Activated CD8-positive, alpha-beta memory T cell treated with anti-CD3 and anti-CD28 coated beads, Interleukin-2, amount 50 U/mL, for 24 hours (primary cell): Measurements from ENCODE around the gene RAB5IF.
"Not testable (repeated sequence)": the region's sequence is repeated elsewhere in the genome, so short reads cannot be mapped to it uniquely, and the experiment has no call there.

ENCODE experiments used
- DNase-seq: peaks from one replicate; pipeline ENCODE4 v3.0.0-alpha.2; 2020; ENCODE audit errors: extremely low read depth

RAB5IF gene

DNA sequence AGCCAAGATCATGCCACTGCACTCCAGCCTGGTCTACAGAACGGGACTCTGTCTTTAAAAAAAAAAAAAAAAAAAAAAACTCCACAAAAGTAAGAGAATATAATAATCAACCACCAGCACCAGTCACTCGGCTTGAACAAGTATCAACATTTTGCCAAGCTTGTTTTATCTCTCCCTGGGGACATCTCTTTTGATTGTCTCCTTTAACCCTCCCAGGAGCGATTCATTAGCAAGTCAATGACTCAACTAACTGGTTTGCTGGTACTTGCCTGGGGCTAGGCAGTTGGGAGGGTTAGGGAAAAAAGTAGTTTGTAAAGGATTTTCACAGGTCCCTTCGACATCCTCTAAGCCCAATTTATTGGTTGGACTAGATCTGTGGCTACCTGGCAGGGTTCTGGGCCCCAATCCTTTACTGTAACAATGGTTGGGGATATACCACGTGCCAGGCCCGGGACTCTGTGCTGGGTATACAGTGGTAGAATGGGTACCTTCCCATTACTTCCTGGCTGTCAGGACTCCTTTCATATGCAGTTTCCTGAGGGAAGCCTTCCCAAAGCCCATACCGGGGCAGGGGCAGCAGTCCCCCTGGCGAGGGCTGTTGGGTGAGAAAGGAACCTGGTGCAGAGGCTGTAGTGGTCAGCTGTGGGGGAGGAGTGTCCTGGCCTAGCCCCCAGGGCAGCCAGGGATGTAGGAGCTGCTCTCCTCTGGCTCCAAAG lies 20.0 kb upstream of the RAB5IF start:
- DNase-seq: no peak

DNA sequence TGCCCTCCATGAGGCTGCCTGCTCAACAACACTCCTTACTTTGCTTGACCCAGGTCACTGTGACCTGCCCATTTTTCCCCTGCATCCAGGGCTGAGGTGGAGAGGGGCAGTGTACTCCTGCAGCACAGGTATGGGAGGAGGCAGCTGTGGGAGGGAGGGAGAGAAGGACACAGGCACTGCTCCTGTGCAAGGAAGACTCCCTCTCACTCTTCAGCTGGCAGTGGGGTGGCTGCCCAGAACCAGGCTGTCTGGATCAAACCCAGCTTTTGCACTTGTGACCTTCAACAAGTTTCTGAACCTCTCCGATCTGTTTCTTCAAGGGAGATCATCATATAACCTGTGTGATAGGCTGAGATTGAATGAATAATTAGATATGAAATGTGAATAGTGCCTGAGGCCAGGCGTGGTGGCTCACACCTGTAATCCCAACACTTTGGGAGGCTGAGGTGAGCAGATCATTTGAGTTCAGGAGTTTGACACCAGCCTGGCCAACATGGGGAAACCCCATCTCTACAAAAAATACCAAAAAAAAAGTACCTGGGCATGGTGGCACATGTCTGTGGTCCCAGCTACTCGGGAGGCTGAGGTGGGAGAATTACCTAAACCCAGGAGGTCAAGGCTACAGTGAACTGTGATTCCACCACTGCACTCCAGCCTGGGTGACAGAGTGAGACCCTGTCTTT lies 18.1 kb upstream of the RAB5IF start:
- no peak for DNase-seq

DNA sequence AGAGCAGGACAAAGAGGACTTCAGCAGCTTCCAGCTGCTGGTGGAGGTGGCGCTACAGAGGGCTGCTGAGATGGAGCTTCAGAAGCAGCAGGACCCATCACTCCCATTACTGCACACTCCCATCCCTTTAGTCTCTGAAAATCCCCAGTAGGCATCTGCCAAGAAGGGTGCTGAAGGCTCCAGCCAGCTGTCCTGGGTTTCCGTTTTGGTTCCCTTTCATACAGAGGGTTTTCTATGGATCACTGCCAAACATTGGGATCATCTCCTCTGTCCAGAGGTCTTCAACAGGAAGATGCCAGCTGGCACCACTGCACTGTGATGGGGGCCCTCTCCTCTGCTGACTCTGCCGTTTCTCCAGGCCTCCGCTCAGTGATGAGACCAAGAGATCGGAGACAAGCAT lies 14.3 kb upstream of the RAB5IF start:
- no peak for DNase-seq

DNA sequence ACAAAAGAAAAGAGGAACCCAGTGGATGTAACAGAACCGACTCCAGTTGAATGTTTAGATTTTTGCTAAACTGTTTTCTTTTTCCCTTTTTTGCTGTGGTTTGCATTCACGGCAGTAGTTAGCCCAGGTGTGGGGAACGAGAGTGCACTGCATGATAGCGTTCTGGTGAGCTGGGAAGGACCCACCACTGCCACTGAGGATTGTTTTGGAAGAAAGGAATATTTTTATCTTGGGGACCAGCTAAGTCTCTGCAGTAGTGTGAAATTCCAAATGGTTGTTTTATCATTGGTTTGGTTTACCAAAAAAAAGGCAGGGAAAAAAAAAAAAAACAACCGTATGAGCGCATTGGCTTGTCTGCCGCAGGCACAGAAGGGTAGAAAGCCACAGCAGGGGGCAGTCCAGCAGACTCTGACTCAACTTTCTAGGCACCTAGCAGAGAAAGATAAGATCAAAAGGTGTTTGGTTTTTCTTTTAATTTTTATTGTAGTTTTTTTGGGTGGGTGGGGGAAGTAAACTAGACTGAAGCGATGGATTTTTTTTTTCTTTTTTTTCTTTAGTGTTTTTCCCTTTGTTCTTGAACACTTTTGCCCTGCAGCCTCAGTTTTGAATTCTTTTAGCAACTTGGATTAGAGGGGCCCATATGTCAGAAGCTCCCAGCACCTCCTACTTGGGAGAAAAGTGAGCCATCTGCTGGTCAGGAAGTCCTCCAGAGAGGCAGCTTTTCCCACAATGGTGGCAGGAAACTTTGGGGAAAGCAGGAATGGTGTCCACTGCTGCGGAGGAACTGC lies 13.5 kb upstream of the RAB5IF start:
- DNase-seq: no peak

DNA sequence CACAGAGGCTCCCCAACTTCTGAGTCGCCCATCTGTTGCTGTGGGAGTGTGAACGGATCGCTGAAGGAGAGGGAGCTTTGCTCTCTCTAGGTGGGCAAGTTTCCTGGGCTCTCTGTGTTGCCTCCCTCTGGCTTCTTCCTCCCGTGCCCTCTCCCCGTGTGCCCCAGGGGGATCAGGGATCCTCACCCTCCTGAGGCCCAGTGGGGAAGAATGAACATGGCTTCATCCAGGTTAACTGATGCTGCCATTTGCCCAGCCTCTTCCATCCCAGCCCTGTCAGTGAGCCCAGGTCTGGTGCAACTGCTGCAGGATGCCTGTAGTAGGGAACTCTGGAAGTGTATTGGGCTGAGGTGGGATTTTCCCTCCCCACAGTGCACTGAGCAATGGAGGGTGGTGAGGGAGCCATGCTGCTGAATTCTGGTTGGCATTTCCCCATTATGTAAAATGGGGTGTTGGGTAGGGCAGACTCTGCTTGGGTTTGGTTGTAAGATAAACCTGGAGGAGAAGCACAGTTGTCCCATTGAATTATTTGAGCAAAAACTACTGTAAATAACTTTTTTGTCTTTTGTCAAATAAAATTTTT lies 12.1 kb upstream of the RAB5IF start:
- no peak for DNase-seq

DNA sequence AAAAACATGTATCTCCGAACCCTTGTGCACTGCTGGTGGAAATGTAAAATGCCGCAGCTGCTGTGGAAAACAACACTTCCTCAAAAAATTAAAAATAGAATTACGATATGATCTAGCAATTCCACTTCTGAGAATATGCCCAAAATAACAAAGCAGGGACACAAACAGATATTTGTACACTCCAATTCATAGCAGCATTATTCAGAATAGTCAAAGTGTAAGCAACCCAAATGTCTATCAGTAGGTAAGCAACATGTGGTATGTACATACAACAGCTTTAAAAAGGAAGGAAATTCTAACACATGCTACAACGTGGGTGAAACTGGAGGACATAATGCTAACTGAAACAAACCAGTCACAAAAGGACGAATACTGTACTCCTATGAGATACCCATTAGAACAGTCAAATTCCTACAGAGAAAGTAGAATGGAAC lies 5.7 kb upstream of the RAB5IF start:
- no peak for DNase-seq

DNA sequence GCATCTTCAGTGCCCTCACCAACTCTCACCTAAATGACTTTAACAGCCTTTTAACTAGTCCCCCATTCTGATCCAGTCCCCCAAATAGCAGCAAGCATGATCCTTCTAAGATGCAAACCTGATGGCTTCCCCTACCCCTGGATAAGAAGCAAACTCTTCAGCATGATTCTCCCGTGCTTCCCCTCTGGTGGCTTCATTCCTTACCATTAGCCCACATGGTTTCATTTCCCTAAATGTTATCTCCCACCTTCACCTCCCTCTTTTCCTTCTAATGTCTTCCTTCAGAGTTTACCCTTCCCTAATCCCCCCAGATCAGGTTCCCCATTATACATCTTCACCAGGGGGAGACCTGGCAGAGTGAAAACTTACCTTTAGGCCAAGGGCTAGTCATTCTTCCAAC lies 4.0 kb upstream of the RAB5IF start:
- DNase-seq: no peak

DNA sequence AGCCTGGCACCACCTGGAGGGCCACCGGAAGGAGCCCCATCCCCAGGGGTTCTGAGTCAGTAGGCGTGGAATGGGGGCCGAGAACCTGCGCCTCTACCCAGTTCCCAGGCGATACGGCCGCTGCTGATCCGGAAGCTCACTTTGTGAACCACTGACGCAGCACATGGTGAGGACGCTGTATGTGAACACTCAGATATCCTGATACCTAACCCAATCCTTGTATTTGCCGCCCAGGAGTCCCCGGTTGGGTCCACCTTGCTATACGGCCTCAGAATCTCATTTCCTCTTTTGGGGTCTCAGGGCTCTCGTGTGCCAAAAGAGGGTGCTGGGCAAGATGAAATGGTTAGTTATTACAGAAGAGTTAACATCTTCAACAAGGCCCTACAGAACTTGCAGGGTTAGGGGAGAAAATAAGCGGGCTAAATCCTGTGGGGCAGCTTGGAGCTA lies 604 bp upstream of the RAB5IF start:
- no peak for DNase-seq

DNA sequence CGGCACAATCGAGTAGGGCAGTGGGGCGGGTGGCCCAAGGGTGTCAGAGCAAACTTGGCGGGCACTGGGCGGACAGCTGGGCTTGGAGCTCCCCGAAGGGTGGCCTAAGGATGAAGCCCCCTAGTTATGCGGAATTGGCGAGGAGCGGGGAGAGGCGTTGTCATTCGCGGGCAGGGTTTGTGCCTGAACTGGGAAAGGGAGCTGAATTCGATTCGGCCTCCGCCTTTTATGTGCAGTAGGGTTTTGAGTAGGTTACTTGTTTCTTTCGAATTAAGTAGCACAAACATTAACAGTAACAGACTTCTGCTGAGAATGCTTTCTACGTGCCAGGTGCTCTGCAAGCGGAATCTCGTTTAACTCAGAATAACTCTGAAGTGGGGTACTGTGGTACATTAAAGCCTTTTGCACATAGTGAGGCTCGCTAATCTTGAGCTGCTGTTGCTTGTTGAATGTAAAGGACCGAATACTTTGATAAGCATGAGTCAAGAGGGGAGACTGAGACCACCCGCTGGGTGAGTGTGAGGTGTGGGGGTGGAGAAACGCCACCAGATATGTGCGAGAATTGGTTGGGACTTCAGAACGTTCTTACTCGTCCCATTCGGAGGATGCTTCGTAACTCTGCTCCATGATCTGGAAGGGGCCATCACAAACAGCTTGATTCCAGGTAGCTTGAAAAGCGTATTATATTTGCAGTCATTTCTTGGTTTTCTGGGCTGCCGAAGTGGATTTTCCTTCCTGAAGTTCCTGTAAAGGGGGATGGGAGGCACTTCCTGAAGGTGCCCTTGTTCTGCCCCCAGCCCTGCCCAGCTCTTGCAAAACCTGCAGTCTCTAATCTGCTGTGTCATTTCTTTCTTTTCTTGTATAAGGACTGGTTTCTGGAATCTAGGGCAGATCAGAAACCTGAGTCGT lies 833 bp downstream of the RAB5IF start:
- DNase-seq: no peak

DNA sequence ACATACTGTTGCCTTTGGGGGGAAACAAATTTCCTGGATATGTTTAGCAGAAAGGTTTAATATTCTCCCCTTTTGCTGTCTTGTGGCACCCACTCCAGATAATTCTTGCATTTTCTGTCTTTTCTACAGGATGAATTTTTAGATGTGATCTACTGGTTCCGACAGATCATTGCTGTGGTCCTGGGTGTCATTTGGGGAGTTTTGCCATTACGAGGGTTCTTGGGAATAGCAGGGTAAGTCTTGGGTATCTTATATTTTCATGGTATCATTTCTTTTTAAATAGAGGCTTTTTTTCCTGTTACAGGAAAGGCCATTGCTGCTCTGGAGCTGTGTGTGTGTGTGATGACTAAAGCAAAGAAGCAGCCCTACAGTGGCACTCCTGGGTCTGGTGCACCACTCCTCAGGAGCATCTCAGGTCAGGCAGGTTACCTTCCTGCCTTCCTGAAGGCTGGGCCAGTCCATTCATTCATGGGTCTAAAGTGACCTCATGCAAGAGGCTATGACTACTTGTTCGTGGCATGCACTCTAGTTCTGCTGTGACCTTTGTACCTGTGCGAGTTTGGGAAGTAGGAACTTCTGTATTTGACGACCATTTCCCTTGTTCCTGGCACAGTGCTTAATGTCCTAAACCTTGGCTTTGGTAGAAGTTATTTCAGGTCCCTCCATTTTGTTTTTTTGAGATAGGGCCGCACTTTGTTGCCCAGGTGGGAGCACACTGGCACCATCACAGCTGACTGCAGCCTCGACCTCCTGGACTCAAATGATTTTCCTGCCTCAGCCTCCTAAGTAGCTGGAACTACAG lies 2.2 kb downstream of the RAB5IF start:
- no peak for DNase-seq

DNA sequence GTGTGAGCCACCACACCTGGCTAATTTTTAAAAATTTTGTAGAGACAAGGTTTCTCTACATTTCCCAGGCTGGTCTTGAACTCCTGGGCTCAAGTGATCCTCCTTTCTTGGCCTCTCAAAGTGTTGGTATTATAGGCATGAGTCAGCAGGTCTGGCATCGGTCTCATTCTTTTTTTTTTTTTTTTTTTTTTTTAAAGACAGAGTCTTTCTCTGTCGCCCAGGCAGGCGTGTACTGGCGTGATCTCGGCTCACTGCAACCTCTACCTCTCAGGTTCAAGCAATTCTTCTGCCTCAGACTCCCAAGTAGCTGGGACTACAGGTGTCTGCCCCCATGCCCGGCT lies 2.8 kb downstream of the RAB5IF start:
- DNase-seq: not testable (repeated sequence)

DNA sequence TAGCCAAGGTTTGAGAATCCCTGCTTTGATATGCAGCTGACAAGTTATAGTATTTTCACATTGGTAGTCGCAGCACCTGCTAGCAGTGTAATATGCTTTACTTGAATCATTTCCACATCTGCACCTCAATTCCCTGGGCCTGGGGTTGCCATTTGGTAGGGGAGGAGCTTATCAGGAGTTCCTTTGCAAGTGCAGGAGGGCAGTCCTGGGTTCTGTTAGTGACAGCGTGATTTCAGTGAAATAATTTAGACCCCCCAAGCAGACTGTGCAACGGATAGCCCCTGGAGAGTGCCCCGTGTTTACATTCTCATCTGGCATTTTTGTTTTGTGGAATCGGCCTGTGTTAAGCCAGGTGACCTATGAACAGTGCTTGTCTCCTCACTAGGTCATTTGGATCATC lies 6.0 kb downstream of the RAB5IF start:
- DNase-seq: no peak

DNA sequence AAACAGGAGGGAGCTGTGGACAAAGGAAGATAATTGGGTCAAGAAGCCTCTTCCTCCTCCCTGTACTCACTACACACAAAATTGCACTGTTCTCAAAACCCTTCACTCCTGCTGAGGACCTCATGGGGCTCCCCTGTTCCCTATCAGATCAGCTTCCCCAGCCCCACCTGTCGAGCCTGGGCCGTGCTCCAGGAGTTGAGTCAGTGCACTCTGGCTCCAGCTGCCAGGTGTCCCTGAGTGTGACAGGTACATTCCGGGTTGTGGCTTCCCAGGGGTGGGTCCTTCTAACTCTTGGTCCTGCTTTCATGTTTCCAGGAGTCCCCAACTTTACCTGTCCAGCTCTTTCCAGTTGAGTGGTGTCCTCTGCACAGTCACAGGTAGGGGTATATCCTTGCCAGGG lies 8.4 kb downstream of the RAB5IF start:
- no peak for DNase-seq

DNA sequence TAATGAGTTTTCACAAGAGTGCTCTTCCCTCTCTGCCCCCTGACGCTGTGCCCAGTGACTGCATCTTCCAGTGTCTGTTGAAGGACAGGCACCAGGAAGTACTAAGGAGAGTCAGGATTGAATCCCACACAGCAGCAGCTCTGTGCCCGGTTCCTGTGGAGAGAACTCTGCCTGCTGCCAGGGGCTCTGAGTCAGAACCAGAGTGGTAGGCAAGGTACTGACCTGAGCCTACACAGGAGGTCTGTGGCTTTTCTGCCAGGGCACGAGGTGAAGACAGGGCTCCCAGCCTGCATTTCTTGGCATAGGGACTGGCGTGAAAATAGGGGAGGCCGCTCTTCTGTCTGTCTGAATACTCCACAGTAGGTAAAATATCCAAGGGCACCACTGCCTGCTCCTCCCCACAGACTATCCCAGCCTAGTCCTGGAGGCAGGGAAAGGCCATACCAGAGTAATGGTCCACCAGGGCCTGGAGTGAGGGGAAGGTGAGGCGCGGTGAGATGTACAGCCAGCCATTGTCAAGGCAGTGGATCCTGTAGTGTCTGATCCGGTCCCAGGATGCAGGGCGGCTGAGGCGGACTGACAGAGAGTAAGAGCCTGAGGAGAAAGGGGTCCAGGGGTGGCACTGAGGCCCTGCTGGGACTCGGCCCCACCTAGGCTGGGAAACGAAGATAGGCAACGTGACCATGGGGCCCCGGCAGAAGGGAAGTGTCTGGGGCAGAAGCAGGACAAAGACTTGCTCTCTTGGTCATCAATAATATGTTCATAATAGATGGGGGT lies 9.4 kb downstream of the RAB5IF start:
- DNase-seq: no peak

DNA sequence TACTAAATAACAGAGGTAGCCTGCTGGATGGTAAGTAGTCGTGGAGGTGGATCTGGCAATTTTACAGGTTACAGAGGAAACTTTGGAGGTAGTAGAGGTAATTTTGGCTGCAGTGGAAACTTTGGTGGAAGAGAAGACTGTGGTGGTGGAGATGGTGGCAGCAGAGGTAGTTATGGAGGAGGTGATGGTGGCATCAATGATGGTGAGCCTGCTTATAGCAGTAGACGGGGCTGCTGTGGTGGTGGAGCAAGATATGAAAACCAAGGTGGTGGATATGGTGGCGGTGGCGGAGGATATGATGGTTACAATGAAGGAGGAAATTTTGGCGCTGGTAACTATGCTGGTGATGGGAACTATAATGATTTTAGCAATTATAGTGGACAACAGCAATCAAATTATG lies 15.3 kb downstream of the RAB5IF start:
- no peak for DNase-seq

DNA sequence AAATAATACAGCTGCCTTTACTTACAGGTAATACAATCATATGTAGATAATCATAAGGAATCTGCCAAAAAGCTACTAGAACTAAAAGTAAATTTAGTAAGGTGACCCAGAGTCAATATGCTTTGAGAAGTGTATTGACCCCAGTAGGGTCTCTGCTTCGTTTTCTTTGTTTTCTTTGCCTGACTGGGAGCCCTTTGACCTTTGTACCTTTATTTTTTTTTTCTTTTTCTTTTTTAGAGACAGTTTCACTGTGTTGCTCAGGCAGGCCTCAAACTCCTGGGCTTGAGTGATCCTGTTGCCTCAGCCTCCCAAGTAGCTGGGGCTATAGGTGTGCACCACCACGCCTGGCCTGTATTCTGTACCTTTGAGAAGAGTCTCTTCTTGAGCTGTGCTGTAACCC lies 17.9 kb downstream of the RAB5IF start:
- DNase-seq: no peak

DNA sequence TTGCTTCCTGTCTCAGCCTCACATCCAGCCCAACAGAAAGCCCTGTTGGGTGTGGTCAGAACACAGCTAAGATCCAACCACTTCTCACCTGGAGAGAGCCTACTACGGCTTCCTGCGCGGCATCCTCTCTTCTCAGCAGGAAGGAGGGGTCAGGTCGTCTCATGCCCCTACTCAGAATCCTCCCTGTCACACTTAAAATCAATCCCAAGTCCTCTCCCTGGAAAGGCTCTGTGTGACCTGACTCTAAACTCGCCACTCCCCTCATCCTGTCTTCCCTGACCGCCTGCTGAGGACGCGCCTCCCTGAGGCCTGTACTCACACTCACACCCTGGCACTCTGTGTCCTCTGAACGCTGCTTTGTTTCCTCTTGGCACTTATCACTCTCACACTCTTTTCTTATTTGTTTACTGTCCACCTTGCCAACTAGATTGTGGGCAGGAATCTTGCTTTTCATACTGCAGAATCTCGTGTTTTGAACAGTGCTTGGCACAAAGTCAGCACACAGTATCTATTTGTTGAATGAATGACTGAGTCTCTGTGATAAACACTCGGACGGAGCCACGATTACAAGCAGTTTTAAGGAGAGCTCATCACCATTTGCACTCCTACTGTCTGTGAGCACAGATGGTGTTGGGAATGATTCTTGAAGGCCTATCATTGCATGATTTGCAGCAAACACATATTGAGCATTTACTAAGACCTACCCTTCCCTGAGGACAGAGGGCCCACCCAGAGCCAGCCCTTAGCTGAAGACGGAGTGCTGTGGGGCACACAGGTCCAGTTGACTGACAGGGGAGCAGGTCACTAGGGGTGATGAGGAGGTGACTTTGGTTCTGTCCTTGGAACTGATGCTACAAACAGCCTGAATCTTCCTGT lies 18.7 kb downstream of the RAB5IF start:
- no peak for DNase-seq

DNA sequence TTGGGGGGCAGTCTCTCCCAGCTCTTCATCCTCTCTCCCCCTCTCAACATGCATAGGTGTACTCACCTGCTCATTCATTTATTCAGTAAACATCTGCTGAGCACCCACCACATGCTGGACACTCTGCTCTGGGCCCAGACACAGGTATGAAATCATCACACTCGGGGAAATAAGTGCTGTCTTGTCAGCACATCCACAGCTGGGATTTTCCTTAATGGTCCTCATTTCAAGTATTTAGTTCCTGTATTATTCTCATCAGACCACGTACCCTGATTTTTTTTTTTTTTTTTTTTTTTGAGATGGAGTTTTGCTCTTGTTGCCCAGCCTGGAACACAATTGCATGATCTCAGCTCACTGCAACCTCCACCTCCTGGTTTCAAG lies 19.4 kb downstream of the RAB5IF start:
- DNase-seq: no peak

DNA sequence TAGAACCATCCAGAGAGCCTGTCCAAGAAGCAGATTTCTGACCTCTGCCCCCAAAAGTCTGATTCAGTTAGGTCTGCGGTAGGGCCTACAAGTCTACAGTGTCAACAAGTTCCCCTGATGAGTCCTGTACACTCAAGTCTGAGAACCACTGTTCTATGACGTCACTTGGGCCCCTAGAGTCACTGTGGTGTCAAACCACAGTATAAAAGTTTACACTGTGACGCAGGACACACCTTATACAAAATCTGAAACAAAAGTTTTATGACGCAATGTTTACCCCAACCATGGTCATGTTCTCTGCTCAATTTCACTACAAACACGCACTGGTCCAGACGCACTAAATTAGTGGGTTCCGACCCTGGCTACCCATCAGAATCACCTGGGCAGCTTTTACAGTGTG lies 22.5 kb downstream of the RAB5IF start:
- DNase-seq: no peak
